Smooth muscle cell (in vitro differentiated cells): ENCODE data around the gene TLCD1. TPM values are rescaled to one million over a fixed set of nuclear protein-coding genes. Genes with fewer than 3 reads are reported as not detected.

Experiments
- DNase-seq: peaks from one replicate; lab custom pipeline; 2025; ENCODE audit not compliant: unreplicated experiment; lab: John Stamatoyannopoulos, UW
- H2AFZ ChIP-seq: fragments of 200-600 bp; sonication (generic); 2 replicates; pipeline ENCODE4 v1.6.0; 2016; ENCODE audit warnings: antibody characterized with exemption, low read depth, mild to moderate bottlenecking
- H3F3A ChIP-seq: fragments of 200-600 bp; sonication (generic); 2 replicates; pipeline ENCODE4 v1.6.0; 2017; ENCODE audit warnings: antibody characterized with exemption, low read depth
- H3K27ac ChIP-seq: fragments of 200-600 bp; sonication (generic); 2 replicates; pipeline ENCODE4 v1.5.1; 2016; ENCODE audit warnings: low read depth, mild to moderate bottlenecking
- H3K27me3 ChIP-seq: fragments of 200-600 bp; sonication (generic); 2 replicates; pipeline ENCODE4 v1.6.1; 2016; ENCODE audit warnings: low read depth, mild to moderate bottlenecking
- H3K36me3 ChIP-seq: fragments of 200-600 bp; sonication (generic); 2 replicates; pipeline ENCODE4 v1.5.1; 2016; ENCODE audit warnings: low read depth
- H3K4me1 ChIP-seq: fragments of 200-600 bp; sonication (generic); 2 replicates; pipeline ENCODE4 v1.5.1; 2016; ENCODE audit warnings: low read depth
- H3K4me2 ChIP-seq: fragments of 200-600 bp; sonication (generic); 2 replicates; pipeline ENCODE4 v1.6.0; 2016; ENCODE audit warnings: mild to moderate bottlenecking
- H3K4me3 ChIP-seq: fragments of 200-600 bp; sonication (generic); 2 replicates; pipeline ENCODE4 v1.5.1; 2016; ENCODE audit warnings: mild to moderate bottlenecking
- H3K79me2 ChIP-seq: fragments of 200-600 bp; sonication (generic); 2 replicates; pipeline ENCODE4 v1.6.0; 2016; ENCODE audit warnings: low read depth, mild to moderate bottlenecking
- H3K9ac ChIP-seq: fragments of 200-600 bp; sonication (generic); 2 replicates; pipeline ENCODE4 v1.6.0; 2016; ENCODE audit warnings: low read depth
- H3K9me3 ChIP-seq: fragments of 200-600 bp; sonication (generic); replicated peaks from 2 replicates; pipeline ENCODE4 v1.5.1; 2016; ENCODE audit warnings: low read depth
- H4K20me1 ChIP-seq: fragments of 200-600 bp; sonication (generic); 2 replicates; pipeline ENCODE4 v1.6.0; 2016; ENCODE audit warnings: low read depth
- WGBS: methylation state at CpG from one replicate; pipeline ENCODE4 v1.1.7; 2016; ENCODE audit warnings: low lambda C conversion rate; 5-methylcytosine and 5-hydroxymethylcytosine counted together
- polyA plus RNA-seq: library from polyadenylated mRNA; unstranded; fragments of >200 nt; fragmentation: Nextera tagmentation; extraction: Ambion mirVana; gene quantifications from 2 replicates; pipeline ENCODE4 v1.2.1, GENCODE V29; 2016
- total RNA-seq: library from RNA; depleted of rRNA; stranded (reverse); fragments of >200 nt; gene quantifications from 2 replicates; pipeline ENCODE4 v1.2.3, GENCODE V29; 2014
- TF ChIP-seq, protein P1 (sequence below): fragments of 200-600 bp; sonication (generic); IDR thresholded peaks from 2 replicates; pipeline ENCODE4 v1.5.1; 2017; ENCODE audit warnings: borderline replicate concordance, mild to moderate bottlenecking, antibody characterized with exemption; ENCODE audit not compliant: insufficient read depth, poor library complexity, severe bottlenecking

The TLCD1 gene
- total and polyA plus RNA-seq, 2 experiments from 2014 or later = 11.2 to 14.7 TPM

DNA sequence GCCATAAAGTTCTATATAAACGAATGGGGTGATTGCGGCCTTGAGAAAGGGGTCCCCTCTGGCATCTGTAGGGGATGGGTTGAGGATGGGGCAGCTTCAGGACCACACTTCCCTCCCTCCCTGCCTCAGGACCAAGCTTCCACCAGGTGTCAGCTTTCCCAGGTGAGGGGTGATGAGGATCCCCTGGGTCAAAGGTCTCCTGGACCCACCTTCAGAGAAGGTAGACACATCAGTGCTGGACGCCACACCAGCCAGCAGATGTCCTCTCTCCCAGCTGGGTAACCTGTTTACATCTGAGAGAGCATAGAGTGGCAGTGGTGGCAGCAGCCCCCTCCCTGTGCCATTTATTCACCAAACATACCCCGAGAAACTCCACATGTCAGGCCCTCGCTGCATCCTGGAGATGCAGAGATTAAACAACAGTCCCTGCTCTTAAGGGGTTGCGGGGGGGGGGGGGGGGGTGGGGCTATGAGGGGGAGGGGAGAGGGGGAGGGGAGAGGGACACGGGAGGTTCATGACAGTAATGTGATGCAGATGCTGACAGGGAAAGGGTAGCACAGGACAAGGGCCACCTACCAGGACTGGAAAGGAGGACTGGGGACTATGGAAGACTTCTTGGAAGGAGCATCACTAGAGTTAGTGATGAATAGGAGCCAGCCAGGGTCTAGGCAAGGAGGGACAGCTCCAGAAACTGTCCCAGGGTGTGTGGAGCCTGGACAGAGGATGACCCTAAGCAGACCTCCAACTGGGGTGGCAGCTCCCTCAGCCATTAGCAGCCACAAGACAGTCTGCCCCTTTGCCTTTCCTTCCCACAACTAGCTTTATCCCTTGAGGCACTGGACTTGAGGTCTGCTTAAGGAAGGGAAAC, 19.3 kb downstream of the TLCD1 start:
- WGBS = 79% methylated on average over 6 of the region's 7 CpGs
- Histone ChIP-seq H4K20me1 (no peaks in the 10 kb centered on the region), H3K9me3 (no peaks in the 10 kb centered on the region), H3K4me2 (no peak overlapping the region), H3K9ac (no peak overlapping the region), H3K4me1 (peaks cover 12% of the 10 kb centered on the region), H3F3A (peaks cover 3% of the 10 kb centered on the region), H2AFZ (no peak overlapping the region), H3K36me3 (no peaks in the 10 kb centered on the region), H3K79me2 (no peaks in the 10 kb centered on the region), H3K27me3 (no peaks in the 10 kb centered on the region), H3K27ac (no peak overlapping the region), H3K4me3 (no peak overlapping the region)
- TF ChIP-seq, protein P1, sequence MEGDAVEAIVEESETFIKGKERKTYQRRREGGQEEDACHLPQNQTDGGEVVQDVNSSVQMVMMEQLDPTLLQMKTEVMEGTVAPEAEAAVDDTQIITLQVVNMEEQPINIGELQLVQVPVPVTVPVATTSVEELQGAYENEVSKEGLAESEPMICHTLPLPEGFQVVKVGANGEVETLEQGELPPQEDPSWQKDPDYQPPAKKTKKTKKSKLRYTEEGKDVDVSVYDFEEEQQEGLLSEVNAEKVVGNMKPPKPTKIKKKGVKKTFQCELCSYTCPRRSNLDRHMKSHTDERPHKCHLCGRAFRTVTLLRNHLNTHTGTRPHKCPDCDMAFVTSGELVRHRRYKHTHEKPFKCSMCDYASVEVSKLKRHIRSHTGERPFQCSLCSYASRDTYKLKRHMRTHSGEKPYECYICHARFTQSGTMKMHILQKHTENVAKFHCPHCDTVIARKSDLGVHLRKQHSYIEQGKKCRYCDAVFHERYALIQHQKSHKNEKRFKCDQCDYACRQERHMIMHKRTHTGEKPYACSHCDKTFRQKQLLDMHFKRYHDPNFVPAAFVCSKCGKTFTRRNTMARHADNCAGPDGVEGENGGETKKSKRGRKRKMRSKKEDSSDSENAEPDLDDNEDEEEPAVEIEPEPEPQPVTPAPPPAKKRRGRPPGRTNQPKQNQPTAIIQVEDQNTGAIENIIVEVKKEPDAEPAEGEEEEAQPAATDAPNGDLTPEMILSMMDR = no peak
- no peak for DNase-seq

- Histone ChIP-seq H3K4me3 (no peak overlapping the region), H3K4me1 (peaks cover 12% of the 10 kb centered on the region), H3K79me2 (no peaks in the 10 kb centered on the region), H3K4me2 (no peak overlapping the region), H3K27ac (no peak overlapping the region), H3F3A (no peaks in the 10 kb centered on the region), H3K9me3 (no peaks in the 10 kb centered on the region), H4K20me1 (no peaks in the 10 kb centered on the region), H3K27me3 (no peaks in the 10 kb centered on the region), H3K36me3 (no peaks in the 10 kb centered on the region), H3K9ac (no peak overlapping the region), H2AFZ (no peak overlapping the region)
- no peak for DNase-seq
- 86% methylated on average over 10 of the region's 10 CpGs for WGBS
- TF ChIP-seq, protein P1 = no peak
These were observed 20.2 kb downstream of the TLCD1 start for GRCh38 chr17:28705728-28706334.

DNA sequence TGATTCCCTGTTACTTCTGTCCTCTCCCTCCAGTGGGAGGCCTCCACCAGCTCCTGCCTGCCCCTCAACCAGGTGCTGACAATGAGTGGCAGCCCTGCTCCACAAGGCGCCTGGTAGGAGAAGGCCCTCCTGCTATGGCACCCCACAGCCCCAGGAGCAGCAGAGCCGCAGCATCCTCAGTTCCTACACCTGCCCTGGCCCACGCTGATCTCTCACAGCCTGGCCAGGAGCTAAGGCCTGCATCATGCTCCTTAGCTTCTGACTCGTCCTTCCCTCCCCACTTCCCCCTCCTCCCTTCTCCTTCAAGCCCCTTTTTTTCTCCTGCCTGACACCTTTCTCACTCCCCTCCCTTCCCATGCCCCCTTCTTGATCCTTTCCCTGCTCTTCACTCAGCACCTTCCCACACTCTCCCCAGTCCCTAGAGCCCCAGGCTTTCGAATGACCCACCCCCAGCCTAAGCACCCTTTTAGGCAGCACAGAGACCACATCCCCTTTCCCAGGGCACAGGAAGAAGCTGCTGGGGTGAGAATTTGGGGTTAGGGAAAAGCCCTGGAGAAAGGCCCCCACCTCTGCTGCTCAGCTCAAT, 20.9 kb downstream of the TLCD1 start:
- Histone ChIP-seq H4K20me1 (no peaks in the 10 kb centered on the region), H3K9me3 (no peaks in the 10 kb centered on the region), H3K4me2 (no peak overlapping the region), H3K4me3 (no peak overlapping the region), H3K9ac (no peak overlapping the region), H3K4me1 (peaks cover 12% of the 10 kb centered on the region), H3K27ac (no peak overlapping the region), H3K79me2 (no peaks in the 10 kb centered on the region), H3K36me3 (no peaks in the 10 kb centered on the region), H3F3A (no peaks in the 10 kb centered on the region), H2AFZ (no peak overlapping the region), H3K27me3 (no peaks in the 10 kb centered on the region)
- TF ChIP-seq, protein P1 = no peak
- WGBS = 95% methylated on average over 4 of the region's 5 CpGs
- no peak for DNase-seq
